GM23248 (cell line): Measurements from ENCODE around the gene SMIM24.

ENCODE experiments used
- EZH2 ChIP-seq: fragments of 200-600 bp; sonication (generic); IDR thresholded peaks from 2 replicates; pipeline ENCODE4 v1.6.1; 2018; ENCODE audit warnings: antibody characterized with exemption, mild to moderate bottlenecking; ENCODE audit not compliant: insufficient read depth, poor library complexity, severe bottlenecking
- EZH2phosphoT487 ChIP-seq: fragments of 200-600 bp; sonication (generic); IDR thresholded peaks from 2 replicates; pipeline ENCODE4 v1.6.1; 2018; ENCODE audit warnings: antibody characterized with exemption, moderate library complexity, mild to moderate bottlenecking, low read depth; ENCODE audit not compliant: insufficient read depth

DNA sequence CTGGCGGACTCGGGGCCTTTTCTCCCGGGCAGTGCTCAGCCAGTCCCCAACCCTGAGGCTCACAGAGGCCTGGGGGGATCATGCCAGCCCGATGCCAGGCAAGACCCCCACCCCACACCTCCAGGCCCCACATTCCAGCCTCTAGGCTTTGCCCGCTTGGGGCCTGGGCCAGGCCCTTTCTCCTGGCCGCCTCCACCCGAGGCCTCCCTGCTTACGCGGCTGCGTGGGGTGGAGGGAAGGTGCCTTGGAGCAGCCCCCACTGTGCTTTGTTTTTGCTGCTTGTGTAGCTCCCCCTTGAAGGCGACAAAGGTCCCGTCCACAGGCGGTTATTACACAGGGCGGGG, 38.4 kb downstream of the SMIM24 start:
- TF ChIP-seq EZH2phosphoT487 (no peak), EZH2 (no peak)
